Fibroblast of pulmonary artery (primary cell): Measurements from ENCODE around the gene ANGPT4.

ENCODE experiments used
- DNase-seq: peaks from one replicate; pipeline ENCODE4 v3.0.0-alpha.2; 2010; ENCODE audit warnings: low read depth
- H3K4me3 ChIP-seq: replicated peaks from 2 replicates; pipeline ENCODE4 v1.5.1; 2011; ENCODE audit warnings: low read depth, mild to moderate bottlenecking, control low read depth, low read length, moderate library complexity
- CTCF ChIP-seq: IDR thresholded peaks from 2 replicates; pipeline ENCODE4 v1.5.1; 2011; ENCODE audit warnings: mild to moderate bottlenecking, control low read depth, low read length, inconsistent platforms; ENCODE audit errors: missing control alignments

Gene ANGPT4

GRCh38 chr20:926670-927069, 10.5 kb upstream of the ANGPT4 start:
- no peak for TF ChIP-seq CTCF
- no peak for DNase-seq
- no peak overlapping the region for H3K4me3 ChIP-seq

- no peak overlapping the region for H3K4me3 ChIP-seq
- DNase-seq = no peak
- TF ChIP-seq CTCF = no peak
Observed at GRCh38 chr20:925516-925915, 9.4 kb upstream of the ANGPT4 start.

- TF ChIP-seq CTCF = no peak
Observed at GRCh38 chr20:924639-925038, 8.5 kb upstream of the ANGPT4 start.

GRCh38 chr20:922781-923180, 6.6 kb upstream of the ANGPT4 start:
- DNase-seq = no peak
- TF ChIP-seq CTCF = no peak
- no peak overlapping the region for H3K4me3 ChIP-seq

More at GRCh38 chr20:924639-925038, 8.5 kb upstream of the ANGPT4 start:
- no peak overlapping the region for H3K4me3 ChIP-seq
- DNase-seq = no peak

GRCh38 chr20:921068-921467, 4.9 kb upstream of the ANGPT4 start:
- no peak for TF ChIP-seq CTCF
- no peak for DNase-seq
- H3K4me3 ChIP-seq = no peak overlapping the region

- DNase-seq = peak; percentile 23
- no peak overlapping the region for H3K4me3 ChIP-seq
- TF ChIP-seq CTCF = no peak
Observed at GRCh38 chr20:920311-920710, 4.2 kb upstream of the ANGPT4 start.

- DNase-seq = peak; percentile 24
- no peak for TF ChIP-seq CTCF
- no peak overlapping the region for H3K4me3 ChIP-seq
Observed at GRCh38 chr20:919491-919916, 3.4 kb upstream of the ANGPT4 start.
